ENCODE results near the gene MYO1A. TPM values are rescaled to one million over a fixed set of nuclear protein-coding genes. Genes with fewer than 3 reads are reported as not detected.
"Not testable (repeated sequence)": the region's sequence is repeated elsewhere in the genome, so short reads cannot be mapped to it uniquely, and the experiment has no call there.

Gene MYO1A
- total RNA-seq, 1 donor from 2014 or later = 2.6 TPM

- Mint-ChIP-seq H3K4me3 (peak overlapping the region; percentile 30), H3K36me3 (ENCODE audit: low read depth) (peaks cover 2% of the 10 kb centered on the region), H3K4me1 (ENCODE audit: low read depth) (peaks cover 23% of the 10 kb centered on the region), H3K27ac (peak overlapping the region; percentile 52), H3K9me3 (no peaks in the 10 kb centered on the region), H3K27me3 (ENCODE audit: insufficient read depth) (no peaks in the 10 kb centered on the region)
- intact Hi-C loops (cut with micrococcal nuclease) = loop anchor here (2.0 to 10.0 kb wide), 5 partner anchors 399 to 1148 kb away; partner anchors contain the start of genes ARHGAP9, ATP23, DGKA and IL23A
- no peak for DNase-seq (ENCODE audit: low spot score)
These were observed 29.9 kb upstream of the MYO1A start for GRCh38 chr12:57079821-57080220.

- Mint-ChIP-seq H3K9me3 (no peaks in the 10 kb centered on the region), H3K4me3 (peak within 1 kb of the TSS; percentile 89), H3K36me3 (ENCODE audit: low read depth) (peaks cover 2% of the 10 kb centered on the region), H3K4me1 (ENCODE audit: low read depth) (peaks cover 16% of the 10 kb centered on the region), H3K27me3 (ENCODE audit: insufficient read depth) (no peaks in the 10 kb centered on the region), H3K27ac (peak within 1 kb of the TSS; percentile 92)
- peak; percentile 97 for DNase-seq (ENCODE audit: low spot score)
- intact Hi-C loops (cut with micrococcal nuclease) = loop anchor here (1.0 to 5.0 kb wide), 9 partner anchors 9 to 1146 kb away; partner anchors contain the start of genes ARHGAP9, CDK4, DGKA and PRIM1
These were observed 28.8 kb upstream of the MYO1A start, which contains the start of gene NEMP1 for GRCh38 chr12:57078519-57079404. Gene NEMP1 (minus strand): TSS chr12:57078791. CDS start chr12:57078745, 46 bp downstream.

GRCh38 chr12:57073566-57074450, 23.9 kb upstream of the MYO1A start:
- H3K4me3 Mint-ChIP-seq; H3K9me3 Mint-ChIP-seq; intact Hi-C loops (cut with micrococcal nuclease); DNase-seq (ENCODE audit: low spot score); H3K27me3 Mint-ChIP-seq (ENCODE audit: insufficient read depth); H3K27ac Mint-ChIP-seq: not testable (repeated sequence)
- Mint-ChIP-seq H3K36me3 (ENCODE audit: low read depth) (peaks cover 28% of the 10 kb centered on the region), H3K4me1 (ENCODE audit: low read depth) (peaks cover 30% of the 10 kb centered on the region)

GRCh38 chr12:57072661-57073060, 22.7 kb upstream of the MYO1A start:
- Mint-ChIP-seq H3K4me3 (no peak overlapping the region), H3K27ac (peak overlapping the region; percentile 18), H3K4me1 (ENCODE audit: low read depth) (peaks cover 38% of the 10 kb centered on the region), H3K27me3 (ENCODE audit: insufficient read depth) (no peaks in the 10 kb centered on the region), H3K9me3 (no peaks in the 10 kb centered on the region), H3K36me3 (ENCODE audit: low read depth) (peaks cover 36% of the 10 kb centered on the region)
- intact Hi-C loops (cut with micrococcal nuclease) = no loop called here
- DNase-seq (ENCODE audit: low spot score) = no peak

GRCh38 chr12:57069523-57069922, 19.6 kb upstream of the MYO1A start:
- peak; percentile 50 for DNase-seq (ENCODE audit: low spot score)
- H3K9me3 Mint-ChIP-seq = peaks cover 4% of the 10 kb centered on the region
- intact Hi-C loops (cut with micrococcal nuclease) = loop anchor here (1.0 to 2.0 kb wide), 6 partner anchors 9 to 114 kb away; partner anchors contain the start of genes NAB2 and NEMP1

GRCh38 chr12:57066245-57066644, 16.3 kb upstream of the MYO1A start:
- no peak for DNase-seq (ENCODE audit: low spot score)
- Mint-ChIP-seq H3K4me3 (peak overlapping the region; percentile 41), H3K36me3 (ENCODE audit: low read depth) (peaks cover 56% of the 10 kb centered on the region), H3K27me3 (ENCODE audit: insufficient read depth) (no peaks in the 10 kb centered on the region), H3K4me1 (ENCODE audit: low read depth) (peaks cover 69% of the 10 kb centered on the region), H3K27ac (peak overlapping the region; percentile 86), H3K9me3 (peaks cover 4% of the 10 kb centered on the region)
- intact Hi-C loops (cut with micrococcal nuclease) = no loop called here

More at GRCh38 chr12:57069523-57069922, 19.6 kb upstream of the MYO1A start:
- Mint-ChIP-seq H3K27ac (peak overlapping the region; percentile 92), H3K36me3 (ENCODE audit: low read depth) (peaks cover 47% of the 10 kb centered on the region), H3K4me3 (peak overlapping the region; percentile 23), H3K27me3 (ENCODE audit: insufficient read depth) (no peaks in the 10 kb centered on the region), H3K4me1 (ENCODE audit: low read depth) (peaks cover 58% of the 10 kb centered on the region)

GRCh38 chr12:57063991-57064685, 14.2 kb upstream of the MYO1A start:
- intact Hi-C loops (cut with micrococcal nuclease) = loop anchor here (1.0 kb wide), 7 partner anchors 14 to 312 kb away; partner anchors contain the start of genes NEMP1 and PRIM1
- peak overlapping the region; percentile 82 for H3K4me3 Mint-ChIP-seq
- peaks cover 54% of the 10 kb centered on the region for H3K4me1 Mint-ChIP-seq (ENCODE audit: low read depth)
- DNase-seq (ENCODE audit: low spot score) = peak; percentile 57
- peaks cover 53% of the 10 kb centered on the region for H3K36me3 Mint-ChIP-seq (ENCODE audit: low read depth)
- H3K9me3 Mint-ChIP-seq = peaks cover 4% of the 10 kb centered on the region
- peak overlapping the region; percentile 94 for H3K27ac Mint-ChIP-seq
- no peaks in the 10 kb centered on the region for H3K27me3 Mint-ChIP-seq (ENCODE audit: insufficient read depth)

- H3K4me1 Mint-ChIP-seq (ENCODE audit: low read depth) = peaks cover 25% of the 10 kb centered on the region
- intact Hi-C loops (cut with micrococcal nuclease) = no loop called here
- DNase-seq (ENCODE audit: low spot score) = no peak
- H3K27me3 Mint-ChIP-seq (ENCODE audit: insufficient read depth) = no peaks in the 10 kb centered on the region
- no peaks in the 10 kb centered on the region for H3K9me3 Mint-ChIP-seq
- peak overlapping the region; percentile 20 for H3K27ac Mint-ChIP-seq
- peaks cover 58% of the 10 kb centered on the region for H3K36me3 Mint-ChIP-seq (ENCODE audit: low read depth)
- H3K4me3 Mint-ChIP-seq = no peak overlapping the region
These were observed 8.5 kb upstream of the MYO1A start for GRCh38 chr12:57058454-57058853.

GRCh38 chr12:57057067-57057751, 7.3 kb upstream of the MYO1A start:
- intact Hi-C loops (cut with micrococcal nuclease) = no loop called here
- Mint-ChIP-seq H3K27me3 (ENCODE audit: insufficient read depth) (no peaks in the 10 kb centered on the region), H3K27ac (peak overlapping the region; percentile 24), H3K36me3 (ENCODE audit: low read depth) (peaks cover 55% of the 10 kb centered on the region), H3K4me1 (ENCODE audit: low read depth) (peaks cover 18% of the 10 kb centered on the region), H3K9me3 (no peaks in the 10 kb centered on the region), H3K4me3 (no peak overlapping the region)
- no peak for DNase-seq (ENCODE audit: low spot score)

- peaks cover 21% of the 10 kb centered on the region for H3K4me1 Mint-ChIP-seq (ENCODE audit: low read depth)
- peaks cover 52% of the 10 kb centered on the region for H3K36me3 Mint-ChIP-seq (ENCODE audit: low read depth)
- H3K27ac Mint-ChIP-seq = no peak overlapping the region
- no peaks in the 10 kb centered on the region for H3K27me3 Mint-ChIP-seq (ENCODE audit: insufficient read depth)
- no peaks in the 10 kb centered on the region for H3K9me3 Mint-ChIP-seq
- DNase-seq (ENCODE audit: low spot score) = no peak
- no peak overlapping the region for H3K4me3 Mint-ChIP-seq
- intact Hi-C loops (cut with micrococcal nuclease) = no loop called here
These were observed 5.9 kb upstream of the MYO1A start for GRCh38 chr12:57055824-57056223.

- H3K27me3 Mint-ChIP-seq (ENCODE audit: insufficient read depth); H3K4me3 Mint-ChIP-seq; H3K9me3 Mint-ChIP-seq; intact Hi-C loops (cut with micrococcal nuclease); DNase-seq (ENCODE audit: low spot score); H3K27ac Mint-ChIP-seq: not testable (repeated sequence)
- Mint-ChIP-seq H3K4me1 (ENCODE audit: low read depth) (peaks cover 22% of the 10 kb centered on the region), H3K36me3 (ENCODE audit: low read depth) (peaks cover 39% of the 10 kb centered on the region)
These were observed 4.0 kb upstream of the MYO1A start for GRCh38 chr12:57053901-57054300.
